GM21515 (cell line): ENCODE measurements around the gene MIAT.
A peak's percentile ranks its signal among the peaks of the same experiment; 100 is the strongest.

ENCODE experiments used
- ATAC-seq: cut with Tn5 transposase; IDR thresholded peaks from one replicate; pipeline ENCODE4 v1.9.1; 2021; ENCODE audit not compliant: unreplicated experiment

Gene MIAT

GRCh38 chr22:26667140-26667539 is 9.8 kb downstream of the MIAT start:
- no peak for ATAC-seq

GRCh38 chr22:26669060-26669481 is 11.7 kb downstream of the MIAT start:
- no peak for ATAC-seq

GRCh38 chr22:26670459-26670858 is 13.1 kb downstream of the MIAT start:
- no peak for ATAC-seq

- ATAC-seq: no peak
Observed at GRCh38 chr22:26671317-26672059, 14.1 kb downstream of the MIAT start.

GRCh38 chr22:26672060-26672471 is 14.7 kb downstream of the MIAT start:
- ATAC-seq: peak; percentile 23

- peak; percentile 56 for ATAC-seq
Observed at GRCh38 chr22:26672590-26673468, 15.4 kb downstream of the MIAT start.

- ATAC-seq: no peak
Observed at GRCh38 chr22:26673486-26673885, 16.1 kb downstream of the MIAT start.

GRCh38 chr22:26674211-26675190 is 17.1 kb downstream of the MIAT start:
- no peak for ATAC-seq

- ATAC-seq: no peak
Observed at GRCh38 chr22:26675687-26676268, 18.4 kb downstream of the MIAT start.

- no peak for ATAC-seq
Observed at GRCh38 chr22:26677217-26677616, 19.8 kb downstream of the MIAT start.

- no peak for ATAC-seq
Observed at GRCh38 chr22:26679003-26679629, 21.7 kb downstream of the MIAT start.

- ATAC-seq: no peak
Observed at GRCh38 chr22:26680485-26680884, 23.1 kb downstream of the MIAT start.

- no peak for ATAC-seq
Observed at GRCh38 chr22:26681395-26681821, 24.0 kb downstream of the MIAT start.

GRCh38 chr22:26684168-26684567 is 26.8 kb downstream of the MIAT start:
- no peak for ATAC-seq

- no peak for ATAC-seq
Observed at GRCh38 chr22:26685601-26686000, 28.2 kb downstream of the MIAT start.

- ATAC-seq: no peak
Observed at GRCh38 chr22:26687439-26687838, 30.1 kb downstream of the MIAT start.

GRCh38 chr22:26689513-26690301 is 32.3 kb downstream of the MIAT start:
- ATAC-seq: no peak

GRCh38 chr22:26690654-26691376 is 33.4 kb downstream of the MIAT start:
- ATAC-seq: no peak

GRCh38 chr22:26691377-26691716 is 34.0 kb downstream of the MIAT start:
- ATAC-seq: no peak
